Vagina (tissue), 2 donors: Measurements from ENCODE around the gene NLGN1.

Source experiments
- POLR2A ChIP-seq, 2 donors: fragments of 450-650 bp; IDR thresholded peaks; one replicate each; pipeline ENCODE4 v1.6.1; 2017; ENCODE audit warnings: antibody characterized with exemption in 2 of 2, mild to moderate bottlenecking in 2 of 2, moderate library complexity in 2 of 2
- POLR2AphosphoS5 ChIP-seq, 2 donors: sonication (generic); formaldehyde crosslinking; IDR thresholded peaks; one replicate each; pipeline ENCODE4 v1.9.0; 2017; ENCODE audit warnings: antibody characterized with exemption in 2 of 2, mild to moderate bottlenecking in 2 of 2, low read depth in 1 of 2; ENCODE audit not compliant: insufficient read depth in 1 of 2
- TF ChIP-seq, protein P1 (sequence below), 3 experiments: fragments of 450-650 bp in 2 of 3; fragments of 200-600 bp in 1 of 3; sonication (generic) in 1 of 3; IDR thresholded peaks; one replicate each; pipeline ENCODE4 v1.5.1; 2017 to 2019; ENCODE audit warnings: antibody characterized with exemption in 3 of 3, mild to moderate bottlenecking in 2 of 3, moderate library complexity in 2 of 3

DNA sequence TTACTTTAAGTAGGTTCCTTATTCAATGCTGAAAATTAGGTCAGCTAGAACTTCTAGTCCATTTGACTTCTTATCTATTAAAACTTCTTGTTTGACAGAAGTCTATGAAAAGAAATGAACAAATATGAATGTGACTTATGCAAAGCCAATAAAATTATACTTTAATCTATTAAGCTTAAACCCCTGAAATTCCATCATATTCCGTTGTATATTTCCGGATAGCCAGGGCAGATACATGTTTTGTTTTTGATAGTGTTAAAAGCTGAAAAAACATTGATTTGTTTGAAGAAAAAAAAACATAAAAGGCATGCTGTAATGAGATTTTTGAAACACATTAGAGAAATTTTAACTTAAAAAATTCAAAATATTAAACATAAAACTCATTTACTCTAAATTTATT, 794.4 kb downstream of the NLGN1 start:
- TF ChIP-seq, protein P1, sequence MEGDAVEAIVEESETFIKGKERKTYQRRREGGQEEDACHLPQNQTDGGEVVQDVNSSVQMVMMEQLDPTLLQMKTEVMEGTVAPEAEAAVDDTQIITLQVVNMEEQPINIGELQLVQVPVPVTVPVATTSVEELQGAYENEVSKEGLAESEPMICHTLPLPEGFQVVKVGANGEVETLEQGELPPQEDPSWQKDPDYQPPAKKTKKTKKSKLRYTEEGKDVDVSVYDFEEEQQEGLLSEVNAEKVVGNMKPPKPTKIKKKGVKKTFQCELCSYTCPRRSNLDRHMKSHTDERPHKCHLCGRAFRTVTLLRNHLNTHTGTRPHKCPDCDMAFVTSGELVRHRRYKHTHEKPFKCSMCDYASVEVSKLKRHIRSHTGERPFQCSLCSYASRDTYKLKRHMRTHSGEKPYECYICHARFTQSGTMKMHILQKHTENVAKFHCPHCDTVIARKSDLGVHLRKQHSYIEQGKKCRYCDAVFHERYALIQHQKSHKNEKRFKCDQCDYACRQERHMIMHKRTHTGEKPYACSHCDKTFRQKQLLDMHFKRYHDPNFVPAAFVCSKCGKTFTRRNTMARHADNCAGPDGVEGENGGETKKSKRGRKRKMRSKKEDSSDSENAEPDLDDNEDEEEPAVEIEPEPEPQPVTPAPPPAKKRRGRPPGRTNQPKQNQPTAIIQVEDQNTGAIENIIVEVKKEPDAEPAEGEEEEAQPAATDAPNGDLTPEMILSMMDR (IDR thresholded peaks at IDR 0.05), result no peak
- no peak for TF ChIP-seq POLR2A (IDR thresholded peaks at IDR 0.05)
- TF ChIP-seq POLR2AphosphoS5 (IDR thresholded peaks at IDR 0.05; ENCODE audit: insufficient read depth in 1 of 2, low read depth in 1 of 2), result no peak
